Parathyroid adenoma (tissue), 2 donors: ENCODE measurements around the gene RIMS1.

Experiments used
- H2AFZ ChIP-seq: fragments of 300-600 bp; sonication (generic); one replicate; pipeline ENCODE4 v1.7.0; 2017; ENCODE audit warnings: antibody characterized with exemption, mild to moderate bottlenecking
- H3K27ac ChIP-seq: fragments of 300-600 bp; sonication (generic); one replicate; pipeline ENCODE4 v1.7.0; 2017
- H3K27me3 ChIP-seq: fragments of 300-600 bp; sonication (generic); one replicate; pipeline ENCODE4 v1.7.0; 2017; ENCODE audit warnings: low read length; ENCODE audit not compliant: control insufficient read depth, insufficient read depth
- H3K36me3 ChIP-seq: fragments of 300-600 bp; sonication (generic); one replicate; pipeline ENCODE4 v1.7.0; 2017; ENCODE audit warnings: low read length; ENCODE audit not compliant: control insufficient read depth, insufficient read depth
- H3K4me1 ChIP-seq: fragments of 300-600 bp; sonication (generic); one replicate; pipeline ENCODE4 v1.7.0; 2017; ENCODE audit warnings: control low read depth
- H3K4me2 ChIP-seq: fragments of 300-600 bp; sonication (generic); one replicate; pipeline ENCODE4 v1.7.0; 2017; ENCODE audit warnings: low read length
- H3K4me3 ChIP-seq: fragments of 300-600 bp; sonication (generic); one replicate; pipeline ENCODE4 v1.7.0; 2017; ENCODE audit warnings: low read depth, low read length
- H3K79me2 ChIP-seq: fragments of 300-600 bp; sonication (generic); one replicate; pipeline ENCODE4 v1.7.0; 2017; ENCODE audit warnings: control low read depth
- H3K9ac ChIP-seq: fragments of 300-600 bp; sonication (generic); one replicate; pipeline ENCODE4 v1.7.0; 2017; ENCODE audit warnings: mild to moderate bottlenecking
- H3K9me3 ChIP-seq: fragments of 300-600 bp; sonication (generic); one replicate; pipeline ENCODE4 v1.7.0; 2017; ENCODE audit warnings: low read length; ENCODE audit not compliant: control insufficient read depth
- CTCF ChIP-seq: fragments of 300-600 bp; sonication (generic); IDR thresholded peaks from one replicate; pipeline ENCODE4 v1.7.0; 2017; ENCODE audit warnings: antibody characterized with exemption, mild to moderate bottlenecking
- donor health status: primary hyperparathyroidism.

RIMS1 gene

DNA sequence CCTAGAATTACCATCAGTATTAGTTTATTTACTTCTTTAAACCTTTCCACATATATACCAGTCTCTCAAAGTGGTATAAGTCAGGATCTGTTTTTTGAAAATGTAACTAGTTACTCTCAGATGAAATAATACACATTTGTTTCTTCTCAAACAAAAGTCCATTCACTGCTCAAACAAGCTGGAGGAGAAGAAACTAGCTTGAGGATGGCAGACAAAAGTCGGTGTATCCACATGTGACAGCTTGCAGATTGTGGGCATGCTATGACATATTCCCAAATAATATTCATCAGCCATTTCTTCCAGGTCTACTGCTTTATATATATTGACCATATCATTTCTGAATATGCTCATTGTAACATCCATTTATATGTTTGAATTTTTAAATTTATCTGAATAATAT, 538.1 kb downstream of the RIMS1 start:
- Histone ChIP-seq H3K9ac (no peak overlapping the region), H3K4me2 (no peak overlapping the region), H3K9me3 (no peaks in the 10 kb centered on the region), H3K4me1 (no peaks in the 10 kb centered on the region), H3K27me3 (no peaks in the 10 kb centered on the region), H3K79me2 (no peaks in the 10 kb centered on the region), H3K4me3 (no peak overlapping the region), H3K36me3 (no peaks in the 10 kb centered on the region), H2AFZ (no peak overlapping the region), H3K27ac (no peak overlapping the region)
- TF ChIP-seq CTCF = no peak

DNA sequence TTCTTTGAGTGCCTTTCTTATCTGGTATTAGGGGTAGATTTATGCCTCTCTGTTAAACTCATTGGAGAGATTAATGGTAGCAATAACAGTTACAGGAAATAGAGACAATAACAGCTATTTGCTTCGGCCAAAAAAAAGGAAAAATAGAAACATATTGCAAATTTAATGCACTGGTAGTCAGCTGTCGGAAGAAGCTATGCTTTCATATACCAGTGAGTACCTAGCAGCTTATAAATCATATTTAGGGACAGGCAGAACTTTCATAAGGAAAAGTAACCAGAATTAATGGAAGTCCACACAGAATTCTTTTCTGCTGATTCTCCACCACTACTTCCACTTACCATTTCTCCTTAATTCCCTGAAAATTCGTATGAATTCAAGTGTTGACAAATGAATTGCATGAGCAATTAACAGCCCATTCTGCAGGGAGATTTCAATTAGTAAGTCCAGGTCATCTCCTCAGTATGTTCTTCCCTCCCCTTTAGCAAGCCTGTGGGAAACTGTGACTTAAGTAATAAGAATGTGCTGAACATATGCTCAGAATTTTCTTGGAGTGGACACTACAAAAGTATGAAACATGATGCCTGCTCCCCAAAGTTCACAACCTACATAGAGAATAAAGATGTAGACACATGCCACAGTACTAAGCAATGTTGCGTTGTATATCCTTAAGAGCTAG, 538.8 kb downstream of the RIMS1 start:
- H3K4me1 ChIP-seq = no peaks in the 10 kb centered on the region
- H3K36me3 ChIP-seq = no peaks in the 10 kb centered on the region
- no peak overlapping the region for H3K9ac ChIP-seq
- TF ChIP-seq CTCF = no peak
- no peak overlapping the region for H3K4me2 ChIP-seq
- no peaks in the 10 kb centered on the region for H3K27me3 ChIP-seq
- no peaks in the 10 kb centered on the region for H3K79me2 ChIP-seq
- no peak overlapping the region for H3K4me3 ChIP-seq
- no peak overlapping the region for H2AFZ ChIP-seq
- no peak overlapping the region for H3K27ac ChIP-seq
- no peaks in the 10 kb centered on the region for H3K9me3 ChIP-seq

DNA sequence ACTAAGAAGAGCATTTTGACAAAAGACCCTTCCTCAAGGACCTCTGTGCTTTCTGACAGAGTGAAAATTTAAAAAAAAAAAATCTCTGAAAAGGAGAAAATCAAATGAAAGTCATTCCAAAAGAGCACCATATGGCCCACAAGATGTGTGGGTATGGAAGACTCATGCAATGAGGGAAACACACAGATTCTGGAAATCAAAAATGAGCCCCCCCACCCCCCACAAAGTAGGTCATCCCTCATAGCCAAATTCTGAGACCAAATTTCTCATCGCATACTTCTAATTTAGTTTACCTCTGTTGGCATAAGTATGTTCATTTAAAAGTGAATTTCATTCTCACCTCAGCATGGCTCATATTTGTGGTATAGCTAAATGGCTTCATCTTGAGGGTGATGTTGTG, 554.3 kb downstream of the RIMS1 start:
- Histone ChIP-seq H3K79me2 (no peaks in the 10 kb centered on the region), H3K9me3 (no peaks in the 10 kb centered on the region), H3K4me3 (no peak overlapping the region), H3K4me2 (no peak overlapping the region), H2AFZ (no peak overlapping the region), H3K27ac (no peak overlapping the region), H3K4me1 (no peaks in the 10 kb centered on the region), H3K27me3 (no peaks in the 10 kb centered on the region), H3K9ac (no peak overlapping the region), H3K36me3 (no peaks in the 10 kb centered on the region)
- TF ChIP-seq CTCF = no peak

DNA sequence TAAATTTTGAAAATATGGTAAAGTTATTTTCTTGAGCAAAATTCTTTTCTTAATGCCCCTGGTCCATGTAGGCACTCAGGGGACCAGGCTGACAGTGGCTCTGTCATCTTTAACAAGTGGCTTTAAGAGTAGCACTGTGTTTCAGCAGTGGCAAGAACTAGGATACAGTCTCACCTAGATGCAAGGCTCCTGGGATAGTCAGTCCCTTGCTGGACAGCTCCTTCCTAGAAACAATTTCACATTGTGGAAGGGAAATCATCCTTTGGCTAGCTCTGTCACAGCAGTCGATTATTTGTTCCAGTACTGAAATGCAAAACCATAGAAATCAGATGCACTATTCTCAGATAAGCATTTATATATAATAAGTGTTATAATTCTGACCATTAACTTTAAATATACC, 560.1 kb downstream of the RIMS1 start:
- Histone ChIP-seq H3K36me3 (no peaks in the 10 kb centered on the region), H3K9me3 (no peaks in the 10 kb centered on the region), H2AFZ (no peak overlapping the region), H3K27ac (no peak overlapping the region), H3K4me2 (no peak overlapping the region), H3K4me3 (no peak overlapping the region), H3K9ac (no peak overlapping the region), H3K4me1 (no peaks in the 10 kb centered on the region), H3K79me2 (no peaks in the 10 kb centered on the region), H3K27me3 (no peaks in the 10 kb centered on the region)
- TF ChIP-seq CTCF = no peak
